HepG2 (cell line): ENCODE measurements around the gene BMP6. TPM values are rescaled to one million over a fixed set of nuclear protein-coding genes. Genes with fewer than 3 reads are reported as not detected.

Source experiments
- CSRNP2 ChIP-seq: sonication (generic); formaldehyde crosslinking; conservative IDR thresholded peaks from 2 replicates; pipeline ENCODE4 v1.8.0; 2022; ENCODE audit warnings: low read depth, missing genetic modification reagents
- HNRNPH1 ChIP-seq: fragments of 200-400 bp; formaldehyde crosslinking; optimal IDR thresholded peaks from 2 replicates; pipeline ENCODE3; 2017; ENCODE audit warnings: mild to moderate bottlenecking, low read depth, low read length
- PITX1 ChIP-seq: sonication (generic); formaldehyde crosslinking; IDR thresholded peaks from 2 replicates; pipeline ENCODE4 v1.5.1; 2020; ENCODE audit warnings: mild to moderate bottlenecking, missing genetic modification reagents
- PRDM4 ChIP-seq: sonication (generic); formaldehyde crosslinking; IDR thresholded peaks from 2 replicates; pipeline ENCODE4 v1.9.0; 2021; ENCODE audit warnings: missing genetic modification reagents, borderline replicate concordance
- SKIL ChIP-seq: sonication (generic); formaldehyde crosslinking; IDR thresholded peaks from 2 replicates; pipeline ENCODE4 v1.8.0; 2022; ENCODE audit warnings: missing genetic modification reagents, mild to moderate bottlenecking, moderate library complexity, borderline replicate concordance
- TRAFD1 ChIP-seq: sonication (generic); formaldehyde crosslinking; IDR thresholded peaks from 2 replicates; pipeline ENCODE4 v1.5.1; 2020; ENCODE audit warnings: missing genetic modification reagents, mild to moderate bottlenecking, borderline replicate concordance
- ZBTB8A ChIP-seq: sonication (generic); formaldehyde crosslinking; IDR thresholded peaks from 2 replicates; pipeline ENCODE4 v1.4.0; 2020; ENCODE audit warnings: mild to moderate bottlenecking, low read depth, missing genetic modification reagents, borderline replicate concordance
- ZNF407 ChIP-seq: sonication (generic); formaldehyde crosslinking; IDR thresholded peaks from one replicate; pipeline ENCODE4 v1.5.1; 2020; ENCODE audit warnings: mild to moderate bottlenecking, missing genetic modification reagents; ENCODE audit errors: not compliant biosample characterization
- ZNF83 ChIP-seq: sonication (generic); formaldehyde crosslinking; IDR thresholded peaks from 2 replicates; pipeline ENCODE4 v1.4.0; 2020; ENCODE audit warnings: missing genetic modification reagents, mild to moderate bottlenecking, borderline replicate concordance
- ZNF841 ChIP-seq: sonication (generic); formaldehyde crosslinking; IDR thresholded peaks from 2 replicates; pipeline ENCODE4 v1.8.1; 2023; ENCODE audit warnings: missing genetic modification reagents, borderline replicate concordance
- polyA plus RNA-seq, 8 experiments: library from polyadenylated mRNA; depleted of rRNA in 3 of 8; stranded (reverse) in 7 of 8; unstranded in 1 of 8; fragments of >200 nt; fragmentation: Illumina TruSeq in 4 of 8; extraction: Trizol in 4 of 8; gene quantifications; 2 replicates each; pipeline versions ENCODE4 v1.2.1 to v1.2.3, GENCODE V29; 2011 to 2016; ENCODE audit warnings: low read depth in 4 of 8, missing spikeins in 1 of 8, mixed read lengths in 1 of 8; ENCODE audit not compliant: insufficient read depth in 1 of 8
- total RNA-seq, 5 experiments: library from RNA; depleted of rRNA; stranded (reverse); fragments of >200 nt; fragmentation: Illumina TruSeq; extraction: Trizol; gene quantifications; 2 replicates each; pipeline ENCODE4 v1.2.3, GENCODE V29; 2016; ENCODE audit warnings: low read depth in 1 of 5

The BMP6 gene
- total and polyA plus RNA-seq, 2 of the 13 experiments (the other 11 are each of a cell fraction or from before 2014, with no cell fraction given) = 0.09 to 0.18 TPM

- TF ChIP-seq ZNF407 (no peak), SKIL (CRISPR knock-in tag) (no peak), CSRNP2 (CRISPR knock-in tag) (no peak), PITX1 (CRISPR knock-in tag) (no peak), PRDM4 (CRISPR knock-in tag) (no peak), ZBTB8A (CRISPR knock-in tag) (no peak), HNRNPH1 (no peak), ZNF841 (no peak), ZNF83 (CRISPR knock-in tag) (no peak), TRAFD1 (CRISPR knock-in tag) (no peak)
Observed at GRCh38 chr6:7697820-7698623, 27.9 kb upstream of the BMP6 start (continued).
